GM18517 (cell line): Measurements from ENCODE around the gene TCF12.
"Not testable (repeated sequence)": the region's sequence is repeated elsewhere in the genome, so short reads cannot be mapped to it uniquely, and the experiment has no call there.

Experiments used
- ATAC-seq: cut with Tn5 transposase; IDR thresholded peaks from one replicate; pipeline ENCODE4 v1.9.1; 2021; ENCODE audit warnings: mild to moderate bottlenecking, moderate library complexity; ENCODE audit not compliant: unreplicated experiment

Gene TCF12

GRCh38 chr15:56944485-56944884 is 26.0 kb downstream of the TCF12 start:
- no peak for ATAC-seq

- ATAC-seq, result no peak
Observed at GRCh38 chr15:56946150-56946549, 27.7 kb downstream of the TCF12 start.

- ATAC-seq, result no peak
Observed at GRCh38 chr15:56948000-56948763, 29.7 kb downstream of the TCF12 start.

- no peak for ATAC-seq
Observed at GRCh38 chr15:56948764-56949101, 30.3 kb downstream of the TCF12 start.

GRCh38 chr15:56950979-56951378 is 32.5 kb downstream of the TCF12 start:
- peak; percentile 94 for ATAC-seq

- ATAC-seq, result no peak
Observed at GRCh38 chr15:56953790-56954189, 35.3 kb downstream of the TCF12 start.

GRCh38 chr15:56955011-56955410 is 36.6 kb downstream of the TCF12 start:
- not testable (repeated sequence) for ATAC-seq

- no peak for ATAC-seq
Observed at GRCh38 chr15:56956538-56956937, 38.1 kb downstream of the TCF12 start.

- no peak for ATAC-seq
Observed at GRCh38 chr15:56957812-56958406, 39.5 kb downstream of the TCF12 start.

- ATAC-seq, result no peak
Observed at GRCh38 chr15:56959318-56959648, 40.8 kb downstream of the TCF12 start.

- no peak for ATAC-seq
Observed at GRCh38 chr15:56960116-56960515, 41.7 kb downstream of the TCF12 start.

- ATAC-seq, result no peak
Observed at GRCh38 chr15:56963126-56963525, 44.7 kb downstream of the TCF12 start.

- no peak for ATAC-seq
Observed at GRCh38 chr15:56963710-56964109, 45.3 kb downstream of the TCF12 start.

- ATAC-seq, result no peak
Observed at GRCh38 chr15:56964182-56964581, 45.7 kb downstream of the TCF12 start.

- no peak for ATAC-seq
Observed at GRCh38 chr15:56965231-56966013, 47.0 kb downstream of the TCF12 start.

- no peak for ATAC-seq
Observed at GRCh38 chr15:56967336-56967735, 48.9 kb downstream of the TCF12 start.

- ATAC-seq, result no peak
Observed at GRCh38 chr15:56968256-56968655, 49.8 kb downstream of the TCF12 start.

- ATAC-seq, result no peak
Observed at GRCh38 chr15:56968821-56969220, 50.4 kb downstream of the TCF12 start.

GRCh38 chr15:56969265-56969895 is 50.9 kb downstream of the TCF12 start:
- no peak for ATAC-seq

- no peak for ATAC-seq
Observed at GRCh38 chr15:56971571-56971970, 53.1 kb downstream of the TCF12 start.

GRCh38 chr15:56972016-56972415 is 53.6 kb downstream of the TCF12 start:
- ATAC-seq, result no peak

GRCh38 chr15:56972426-56972825 is 54.0 kb downstream of the TCF12 start:
- no peak for ATAC-seq
